GM18517 (cell line): ENCODE results near the gene FAM210A.

Experiments used
- ATAC-seq: cut with Tn5 transposase; IDR thresholded peaks from one replicate; pipeline ENCODE4 v1.9.1; 2021; ENCODE audit warnings: mild to moderate bottlenecking, moderate library complexity; ENCODE audit not compliant: unreplicated experiment

The FAM210A gene

DNA sequence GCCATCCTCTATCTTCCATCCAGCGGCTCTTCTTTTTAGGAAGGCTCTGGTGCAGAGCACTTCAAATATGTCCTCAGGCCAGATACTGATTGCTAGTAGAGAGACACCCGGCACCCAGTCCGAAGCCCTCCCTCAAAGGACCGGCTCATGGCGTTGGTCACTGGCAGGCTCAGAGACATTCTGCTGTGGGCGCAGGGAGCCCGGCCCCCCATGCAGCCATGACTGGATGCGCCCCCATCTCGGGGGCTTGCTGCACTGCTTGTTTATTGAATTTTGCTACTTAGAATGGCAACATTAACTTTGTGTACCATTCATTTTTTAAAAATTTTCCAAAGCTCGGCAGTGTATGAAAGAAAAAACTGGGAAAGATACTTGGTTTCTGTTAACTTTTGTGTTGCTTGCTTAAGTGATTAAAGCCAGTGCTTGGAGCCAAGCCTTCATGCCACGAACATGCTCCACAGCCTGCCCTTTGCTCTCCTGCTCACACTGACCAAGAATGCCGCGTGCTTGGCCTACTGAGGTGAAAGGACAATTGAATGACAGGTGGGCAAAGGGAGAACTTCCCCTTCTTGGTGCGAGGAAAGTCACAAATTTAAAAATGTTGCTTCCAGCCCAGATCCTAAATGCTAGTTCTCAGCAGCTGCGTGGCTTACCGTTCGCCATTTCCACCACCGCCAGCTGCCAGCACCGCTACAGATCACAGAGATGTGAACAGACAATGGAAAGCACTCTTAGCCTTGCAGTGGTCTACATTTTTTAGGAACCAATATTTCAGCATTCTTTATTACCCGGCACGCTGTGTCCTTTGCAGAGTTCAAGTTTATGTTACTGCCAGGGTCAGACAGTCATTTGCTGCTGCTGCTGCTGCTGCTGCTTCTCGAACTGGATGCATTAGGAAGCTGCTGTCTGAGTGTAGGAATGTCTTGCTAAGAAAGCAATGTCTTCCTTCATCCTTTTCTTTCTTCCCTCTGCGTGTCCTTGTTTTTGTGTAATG lies 76.7 kb downstream of the FAM210A start:
- no peak for ATAC-seq

DNA sequence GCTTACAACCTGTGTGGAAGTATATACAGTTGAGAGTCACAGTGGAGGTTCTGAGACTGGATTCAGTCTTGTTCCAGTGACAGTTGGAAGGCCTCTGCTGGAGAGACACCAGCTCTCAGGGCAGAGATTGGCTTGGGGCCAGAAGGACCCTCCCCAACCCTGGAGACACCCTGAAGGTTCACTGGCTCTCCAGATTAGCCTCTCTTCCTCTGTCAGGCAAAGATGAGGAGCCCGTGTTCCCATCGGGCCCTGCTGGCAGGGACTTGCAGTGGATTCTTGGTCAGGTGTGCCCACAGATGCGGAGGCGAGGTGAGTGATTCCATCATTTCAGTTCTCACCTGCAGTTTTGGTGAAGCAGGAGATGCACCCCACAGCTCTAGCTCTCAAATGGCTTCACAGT lies 78.6 kb downstream of the FAM210A start:
- ATAC-seq: no peak

DNA sequence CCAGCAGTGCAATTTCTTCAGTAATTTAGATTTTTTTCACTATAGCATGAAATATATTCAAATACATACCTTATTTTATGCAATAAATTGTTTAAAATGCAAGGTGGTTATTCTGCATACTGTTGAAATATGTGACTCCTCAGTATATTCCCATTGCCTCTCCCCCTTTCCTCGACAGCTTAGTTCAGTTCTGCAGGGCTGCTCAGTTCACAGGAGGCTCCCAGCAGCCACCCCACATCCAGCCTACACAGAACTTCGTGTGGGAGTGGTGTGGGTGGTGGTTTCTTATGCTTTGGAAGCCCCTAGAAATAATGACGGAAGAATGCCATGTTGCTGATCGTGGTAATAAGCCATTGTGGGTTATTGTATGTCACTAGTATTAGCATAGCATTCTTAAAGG lies 79.7 kb downstream of the FAM210A start:
- ATAC-seq: no peak

DNA sequence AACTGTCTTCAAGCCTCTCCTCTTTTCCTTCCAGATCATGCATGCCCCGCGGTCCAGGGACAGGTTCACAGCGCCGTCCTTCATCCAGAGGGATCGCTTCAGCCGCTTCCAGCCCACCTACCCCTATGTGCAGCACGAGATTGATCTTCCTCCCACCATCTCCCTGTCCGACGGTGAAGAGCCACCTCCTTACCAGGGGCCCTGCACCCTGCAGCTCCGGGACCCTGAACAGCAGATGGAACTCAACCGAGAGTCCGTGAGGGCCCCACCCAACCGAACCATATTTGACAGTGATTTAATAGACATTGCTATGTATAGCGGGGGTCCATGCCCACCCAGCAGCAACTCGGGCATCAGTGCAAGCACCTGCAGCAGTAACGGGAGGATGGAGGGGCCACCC lies 81.3 kb downstream of the FAM210A start:
- no peak for ATAC-seq

DNA sequence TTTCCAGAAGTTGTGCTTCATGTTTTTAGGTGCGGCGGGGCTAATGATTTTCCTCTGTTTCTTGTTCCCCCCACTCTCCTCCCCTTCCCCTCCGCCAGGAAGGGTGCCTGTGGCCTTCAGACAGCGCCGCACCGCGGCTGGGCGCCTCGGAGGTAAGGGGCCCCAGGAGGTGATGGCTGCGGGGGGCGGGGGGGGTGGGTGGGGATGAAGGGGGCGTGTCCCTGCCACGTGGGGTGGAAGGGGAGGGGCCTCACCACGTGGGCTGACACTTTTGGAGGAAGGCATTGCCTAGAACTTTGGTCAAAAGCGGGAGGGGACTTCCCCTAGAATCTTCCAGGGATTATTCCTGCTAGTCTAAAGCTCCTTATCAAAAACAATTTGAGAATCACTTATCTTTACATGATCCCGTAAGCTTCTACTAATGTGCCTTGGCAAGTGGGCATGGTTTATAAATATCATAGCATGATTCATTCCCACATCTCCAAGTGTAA lies 83.1 kb downstream of the FAM210A start:
- no peak for ATAC-seq

DNA sequence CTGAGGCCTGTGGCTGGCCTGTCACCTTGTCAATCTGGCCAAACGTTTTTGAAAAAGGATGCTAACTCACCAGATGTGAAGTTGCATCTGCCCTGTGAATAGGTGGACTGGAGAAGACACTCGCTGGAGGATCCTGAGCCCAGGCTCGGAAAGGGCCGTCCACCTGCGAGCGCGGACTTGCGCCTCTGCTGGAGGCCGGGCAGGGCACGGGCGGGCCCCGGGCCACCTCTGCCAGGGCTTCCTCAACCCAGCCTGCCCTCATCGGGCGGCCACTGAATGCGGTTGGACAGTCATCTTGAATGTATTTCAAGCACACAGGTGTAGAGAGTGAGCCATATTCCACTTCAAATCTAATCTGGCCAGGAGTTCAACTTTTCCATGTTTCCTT lies 83.9 kb downstream of the FAM210A start:
- no peak for ATAC-seq

DNA sequence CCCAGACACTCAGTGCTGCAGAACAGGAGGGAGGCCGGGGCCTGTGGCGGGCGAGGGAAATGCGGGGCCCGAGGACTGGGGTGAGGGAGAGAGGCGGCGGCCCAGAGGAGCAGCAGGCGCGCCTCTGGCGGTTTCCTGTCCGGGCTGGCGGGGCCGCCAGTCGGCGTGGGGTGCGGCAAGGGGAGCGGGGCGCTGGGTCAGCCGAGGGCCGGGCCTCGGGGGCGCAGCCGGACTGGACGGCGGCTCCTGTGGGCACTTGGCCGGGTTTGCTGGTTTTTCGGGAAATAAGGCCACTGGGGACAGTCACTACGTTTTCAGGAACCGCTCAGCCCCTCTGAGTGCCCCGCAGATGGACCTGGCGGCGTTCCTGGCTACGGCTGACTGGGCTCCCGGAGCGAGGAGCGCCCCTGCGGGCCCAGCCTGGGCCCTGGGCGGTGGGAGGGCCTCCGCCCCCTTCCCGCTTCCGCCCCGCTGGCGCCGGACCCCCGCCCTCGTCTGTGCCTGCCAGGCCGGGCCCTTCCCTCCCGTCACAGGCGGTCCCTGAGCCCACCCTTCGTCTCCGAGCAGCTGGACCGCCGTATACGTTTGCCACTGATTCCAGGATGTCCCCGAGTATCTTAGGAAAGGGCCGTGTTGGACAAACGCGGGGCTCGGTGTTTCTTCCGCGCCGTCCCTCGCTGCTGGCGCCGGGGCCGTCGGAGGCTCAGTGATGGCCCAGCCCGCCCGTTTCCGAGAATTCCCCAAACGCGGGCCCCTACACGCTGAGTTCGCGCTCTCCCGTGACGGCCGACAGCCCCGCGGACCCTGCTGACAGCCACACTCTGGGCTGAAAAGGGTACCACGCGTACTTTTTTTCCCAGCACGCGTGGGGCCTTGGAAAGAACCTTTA lies 84.6 kb downstream of the FAM210A start:
- ATAC-seq: no peak

DNA sequence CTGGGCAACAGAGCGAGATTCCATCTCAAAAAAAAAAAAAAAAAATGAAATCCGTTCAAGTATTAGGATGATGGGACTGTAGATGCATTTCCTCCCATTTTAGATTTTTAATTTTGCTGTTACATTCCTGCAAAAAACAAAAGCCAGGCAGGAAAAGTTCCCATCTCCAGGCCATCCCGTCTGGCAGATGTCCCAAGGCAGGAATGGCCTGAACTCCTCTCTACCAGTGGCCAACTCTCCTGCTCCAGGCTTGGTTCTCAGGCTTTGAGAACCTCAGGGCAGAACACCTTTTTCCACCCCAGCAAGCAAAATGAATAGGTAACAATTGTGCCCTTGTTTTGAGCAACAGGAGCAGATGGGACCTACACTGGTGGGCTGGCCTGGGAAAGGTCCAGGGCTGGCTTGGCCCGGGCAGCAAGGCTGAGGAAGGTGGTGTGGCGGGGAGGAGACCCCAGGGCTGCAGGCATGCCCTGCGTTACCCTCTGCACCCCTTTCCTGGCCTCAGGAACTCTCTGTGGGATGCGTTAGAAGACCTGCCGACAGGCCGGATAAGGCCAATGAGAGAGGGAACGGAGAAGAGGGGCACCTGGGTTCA lies 86.0 kb downstream of the FAM210A start:
- ATAC-seq: no peak

DNA sequence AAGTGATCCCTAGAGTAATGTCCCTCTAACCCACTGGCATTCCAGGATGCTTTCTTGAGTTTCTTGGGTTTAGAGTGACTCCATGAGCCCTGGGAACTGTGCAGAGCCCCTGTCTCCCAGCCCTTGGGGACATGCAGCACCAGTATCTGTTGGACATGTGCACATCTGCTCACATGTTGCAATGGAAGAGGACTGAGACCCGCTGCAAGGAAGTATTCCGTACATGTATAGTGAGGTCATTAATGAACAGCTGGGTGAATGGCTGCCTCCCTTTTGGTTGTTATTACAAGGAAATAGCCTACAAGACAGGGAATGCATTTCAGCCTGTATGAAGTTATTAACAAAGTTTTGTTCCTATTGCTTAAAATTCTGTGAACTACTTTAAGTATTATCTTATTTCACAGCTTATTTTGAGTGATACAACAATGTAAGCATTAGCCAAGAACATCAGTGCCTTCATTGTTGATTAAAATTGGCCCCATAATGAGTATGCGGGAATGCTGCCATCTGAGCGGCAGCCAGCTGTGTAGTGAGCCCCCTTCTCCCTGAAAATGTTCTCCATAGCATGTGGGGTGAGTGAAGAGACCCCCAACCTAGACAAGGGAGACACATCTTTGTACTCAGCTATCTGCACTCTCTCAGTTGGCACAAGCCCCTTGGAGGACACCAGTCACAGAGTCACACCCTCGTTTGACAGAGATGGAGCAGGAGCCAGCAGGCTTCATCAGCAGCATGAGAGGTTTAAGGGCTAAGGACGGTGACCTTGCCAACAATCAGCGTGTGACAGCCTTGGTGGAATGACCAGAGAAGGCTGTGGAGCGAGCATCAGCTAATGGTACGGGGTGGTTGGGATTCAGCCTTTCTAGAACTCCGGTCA lies 87.4 kb downstream of the FAM210A start:
- ATAC-seq: no peak

DNA sequence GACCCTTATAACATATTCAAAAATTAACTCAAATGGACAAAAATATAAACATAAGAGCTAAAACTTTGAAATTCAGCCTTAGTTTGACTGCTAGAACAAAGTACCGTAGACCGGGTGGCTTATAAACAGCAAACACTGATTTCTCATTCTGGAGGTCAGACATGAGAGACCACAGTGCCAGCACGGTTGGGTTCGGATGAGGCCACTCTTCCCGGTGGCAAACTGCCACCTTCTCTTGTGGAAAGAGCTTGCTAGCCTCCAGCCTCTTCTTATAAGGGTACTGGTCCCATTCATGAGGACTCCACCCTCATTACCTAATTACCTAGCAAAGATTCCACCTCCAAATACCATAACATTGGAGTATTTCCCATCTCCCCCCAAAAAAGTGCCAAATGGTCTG lies 91.3 kb downstream of the FAM210A start:
- ATAC-seq: no peak

DNA sequence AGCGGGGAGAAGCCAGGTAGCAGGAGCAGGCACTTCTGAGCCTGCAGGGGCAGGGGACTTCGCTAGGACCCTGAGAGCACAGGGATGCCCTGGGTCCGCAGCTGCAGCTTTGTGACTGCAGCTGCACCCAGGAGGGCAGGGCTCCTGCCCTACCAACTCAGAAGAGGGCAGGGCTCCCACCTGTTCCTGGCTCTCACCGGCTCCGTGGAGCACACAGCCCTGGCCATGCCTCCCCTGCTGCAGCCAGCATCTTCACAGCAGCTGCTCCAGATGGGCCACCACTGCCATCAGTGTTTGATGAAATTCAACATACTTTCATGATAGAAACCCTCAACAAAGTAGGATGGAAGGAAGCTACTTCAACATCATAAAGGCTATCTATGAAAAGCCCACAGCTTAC lies 92.7 kb downstream of the FAM210A start:
- ATAC-seq: no peak

DNA sequence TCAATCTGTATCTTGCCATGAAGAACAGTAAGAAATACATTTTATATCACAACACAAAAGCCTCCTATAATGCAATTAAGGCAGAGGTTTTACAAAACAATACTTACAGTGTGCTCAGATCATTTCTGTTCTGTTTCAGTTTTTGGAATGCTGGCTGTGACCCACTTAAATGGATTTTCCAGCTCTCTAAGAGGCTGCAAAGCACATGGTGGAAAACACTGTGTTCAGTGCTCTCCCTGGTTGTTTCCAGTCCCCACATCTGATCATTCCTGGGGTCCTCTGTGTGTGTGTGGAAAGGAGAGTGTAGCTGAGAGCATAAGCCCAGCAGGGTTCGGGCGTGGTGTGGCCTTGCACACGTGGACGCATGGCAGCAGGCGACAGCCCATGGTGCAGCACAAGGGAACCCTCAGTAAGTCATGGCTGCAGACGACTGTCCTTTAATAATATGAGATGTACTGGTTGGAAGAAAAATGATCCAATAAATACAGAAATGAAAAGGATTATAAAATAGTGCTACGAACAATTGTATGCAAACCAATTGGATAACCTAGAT lies 95.6 kb downstream of the FAM210A start:
- no peak for ATAC-seq

DNA sequence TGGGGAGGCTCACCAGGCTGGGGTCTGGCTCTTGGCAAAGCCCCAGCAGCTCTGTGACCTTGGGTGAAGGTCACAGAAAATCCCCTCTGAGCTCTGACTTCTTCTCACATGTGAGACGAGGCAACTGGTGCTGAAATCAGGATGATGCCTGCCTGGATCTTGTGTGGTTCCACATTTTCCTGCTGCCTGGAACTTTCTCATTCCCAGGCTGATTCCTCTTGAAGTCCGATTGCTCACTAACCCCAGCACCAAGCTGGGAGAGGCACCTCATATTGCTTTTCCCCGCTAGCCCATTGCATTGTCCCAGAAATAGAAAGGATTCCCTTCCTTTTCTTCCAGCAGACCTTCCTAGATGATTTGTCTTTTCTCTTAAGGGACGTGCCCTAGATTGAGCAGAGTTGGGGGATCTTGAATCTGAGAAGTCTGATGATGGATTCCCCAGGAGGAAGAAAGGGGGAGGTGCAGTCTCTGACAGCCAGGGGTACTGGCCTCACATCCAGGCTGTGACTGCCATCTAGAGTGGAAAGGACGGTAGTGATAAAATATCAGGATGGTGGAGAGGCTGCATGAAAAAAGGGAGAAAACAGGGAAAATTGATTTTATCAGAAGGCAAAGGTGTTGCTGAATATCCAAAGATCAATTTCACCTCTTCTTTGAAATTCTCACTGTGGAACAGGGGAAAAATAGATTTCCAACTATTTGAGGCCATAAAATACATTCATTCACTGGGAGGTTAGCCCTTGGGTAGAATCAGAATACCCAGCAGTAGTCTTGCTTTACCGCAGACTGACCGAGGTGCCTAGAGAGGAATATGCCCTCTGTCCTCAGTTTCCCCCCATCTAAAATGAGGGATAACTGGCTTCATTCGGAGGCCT lies 96.3 kb downstream of the FAM210A start:
- peak; percentile 84 for ATAC-seq

DNA sequence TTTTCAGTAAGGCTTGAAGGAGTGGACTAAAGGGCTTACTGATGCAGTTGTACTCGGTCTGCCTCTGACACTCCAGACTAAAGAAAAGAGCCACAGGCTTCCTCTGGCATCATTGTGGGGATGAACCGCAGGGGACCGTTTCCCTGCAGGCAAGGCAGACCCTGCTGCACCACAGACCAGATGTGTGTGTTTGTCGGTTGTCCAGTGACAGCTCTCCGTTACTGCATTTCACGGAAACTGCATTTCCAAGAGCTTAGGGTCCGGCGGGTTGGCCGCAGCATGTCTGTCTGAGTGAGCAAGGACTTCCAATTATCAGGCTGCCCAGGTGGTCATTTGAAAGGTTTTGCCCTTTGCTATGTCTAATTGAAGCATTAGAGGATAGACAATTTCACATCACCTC lies 98.1 kb downstream of the FAM210A start:
- no peak for ATAC-seq

DNA sequence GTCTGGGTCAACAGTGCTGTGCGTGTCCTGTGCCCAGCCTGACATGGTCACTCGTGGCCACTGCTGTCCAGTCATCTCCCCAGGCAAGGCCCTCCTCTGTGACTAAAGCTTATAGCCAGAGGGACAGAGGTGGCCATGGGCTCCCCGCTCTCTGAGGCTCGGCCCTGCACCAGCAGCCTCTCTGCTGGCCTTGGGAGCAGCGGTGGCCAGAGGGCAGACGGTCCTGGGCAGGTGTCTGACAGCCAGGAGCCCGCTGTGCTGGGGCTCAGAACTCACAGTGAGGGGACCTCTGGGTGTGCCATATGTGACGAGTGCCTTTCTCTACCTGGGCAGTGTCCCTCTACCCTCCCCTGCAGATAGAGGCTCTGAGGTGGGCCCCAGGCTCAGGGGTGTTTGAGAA lies 98.7 kb downstream of the FAM210A start:
- no peak for ATAC-seq

DNA sequence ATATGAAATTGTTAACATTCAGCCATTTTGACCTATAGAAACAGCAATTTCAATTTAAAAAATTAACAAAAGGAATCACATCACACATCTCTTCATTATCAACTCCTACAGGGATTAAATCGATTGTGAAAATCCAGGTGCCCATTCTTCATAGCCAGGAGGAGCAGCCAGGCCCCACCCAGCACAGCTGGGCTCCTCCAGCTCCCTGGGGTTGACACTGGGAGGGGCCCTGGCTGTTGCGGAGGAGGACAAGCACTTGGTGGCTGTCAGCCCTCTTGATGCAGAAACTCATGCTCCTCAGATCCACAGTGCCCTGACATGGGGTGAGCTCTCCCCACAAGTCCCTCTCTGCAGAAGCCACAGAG lies 99.8 kb downstream of the FAM210A start:
- ATAC-seq: no peak

DNA sequence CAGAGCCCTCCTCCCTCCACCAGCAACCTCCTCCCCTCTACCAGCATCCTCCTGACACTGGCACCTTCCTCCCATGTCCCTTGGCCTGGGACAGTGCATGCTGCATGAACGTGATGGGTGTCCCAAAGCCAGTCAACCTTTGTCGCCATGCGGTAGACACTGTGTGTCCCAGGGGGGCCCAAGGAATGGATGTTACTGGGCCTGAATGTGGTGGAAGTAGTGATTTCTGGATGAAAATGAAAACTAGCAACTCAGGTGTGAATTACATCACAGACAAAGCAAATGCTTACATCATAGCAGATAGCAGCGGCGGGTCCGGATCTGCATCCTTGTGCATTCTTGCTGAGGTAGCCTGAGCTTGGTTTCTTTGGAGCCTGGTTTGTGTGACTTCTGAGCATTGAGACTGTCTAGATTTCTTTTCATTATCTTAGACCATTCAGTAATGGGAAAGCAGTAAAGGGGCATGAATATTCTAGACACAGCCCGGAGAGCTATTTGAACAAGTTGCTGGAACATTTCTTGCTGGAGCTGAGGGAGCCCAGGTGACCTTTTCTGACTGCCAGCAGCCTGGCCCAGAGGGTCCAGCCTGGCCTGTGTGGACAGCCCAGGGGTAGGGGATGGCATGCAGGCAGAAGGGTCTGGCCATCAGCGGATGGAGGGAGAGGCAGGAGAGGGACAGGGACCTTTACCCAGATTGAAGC lies 100.4 kb downstream of the FAM210A start:
- ATAC-seq: no peak

DNA sequence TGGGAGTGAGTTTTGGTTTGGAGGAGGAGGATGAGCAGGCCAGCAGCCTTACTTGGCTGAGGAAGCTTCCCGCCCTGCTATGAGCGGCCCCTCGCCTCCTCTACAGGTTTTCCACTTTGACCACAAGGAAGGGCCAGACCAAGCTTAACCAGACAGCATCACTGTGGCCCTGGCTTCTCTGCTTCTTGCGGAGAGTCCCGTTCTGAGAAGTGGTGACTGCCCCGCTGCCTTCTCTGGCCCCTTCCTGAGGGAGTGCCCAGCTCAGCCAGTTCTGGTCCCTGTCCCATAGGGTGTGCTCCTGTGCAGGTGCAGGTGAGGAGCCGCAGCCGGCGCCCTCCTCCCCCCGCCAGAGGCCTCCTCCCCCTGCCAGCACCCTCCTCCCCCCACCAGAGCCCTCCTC lies 101.0 kb downstream of the FAM210A start:
- no peak for ATAC-seq
